Measurements from ENCODE around the gene MTOR.
A peak's percentile ranks its signal among the peaks of the same experiment; 100 is the strongest.
"Not testable (repeated sequence)": the region's sequence is repeated elsewhere in the genome, so short reads cannot be mapped to it uniquely, and the experiment has no call there.

Gene MTOR

GRCh38 chr1:11144570-11145256, 117.6 kb downstream of the MTOR start:
- DNase-seq: no peak

- DNase-seq: no peak
Observed at GRCh38 chr1:11143907-11144306, 118.4 kb downstream of the MTOR start.

DNA sequence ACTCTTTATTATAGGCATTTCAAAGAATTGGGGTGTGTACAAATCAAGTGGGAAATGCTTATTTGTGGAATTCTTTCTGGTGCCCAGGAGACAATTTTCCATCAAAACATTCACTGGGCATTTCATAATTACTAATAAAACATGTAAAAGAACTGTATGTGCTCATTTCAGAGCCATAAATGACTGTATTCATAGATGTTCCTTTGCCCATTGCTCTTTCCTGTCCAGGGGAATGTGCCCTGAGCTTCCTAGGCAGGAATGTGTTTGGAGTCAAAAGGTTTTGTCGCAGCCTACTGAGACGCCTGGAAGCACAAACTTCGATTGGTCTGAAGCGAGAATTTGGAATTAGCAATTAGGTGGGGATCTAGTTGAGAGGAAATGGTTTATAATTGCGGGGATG, 119.0 kb downstream of the MTOR start:
- DNase-seq: no peak

DNA sequence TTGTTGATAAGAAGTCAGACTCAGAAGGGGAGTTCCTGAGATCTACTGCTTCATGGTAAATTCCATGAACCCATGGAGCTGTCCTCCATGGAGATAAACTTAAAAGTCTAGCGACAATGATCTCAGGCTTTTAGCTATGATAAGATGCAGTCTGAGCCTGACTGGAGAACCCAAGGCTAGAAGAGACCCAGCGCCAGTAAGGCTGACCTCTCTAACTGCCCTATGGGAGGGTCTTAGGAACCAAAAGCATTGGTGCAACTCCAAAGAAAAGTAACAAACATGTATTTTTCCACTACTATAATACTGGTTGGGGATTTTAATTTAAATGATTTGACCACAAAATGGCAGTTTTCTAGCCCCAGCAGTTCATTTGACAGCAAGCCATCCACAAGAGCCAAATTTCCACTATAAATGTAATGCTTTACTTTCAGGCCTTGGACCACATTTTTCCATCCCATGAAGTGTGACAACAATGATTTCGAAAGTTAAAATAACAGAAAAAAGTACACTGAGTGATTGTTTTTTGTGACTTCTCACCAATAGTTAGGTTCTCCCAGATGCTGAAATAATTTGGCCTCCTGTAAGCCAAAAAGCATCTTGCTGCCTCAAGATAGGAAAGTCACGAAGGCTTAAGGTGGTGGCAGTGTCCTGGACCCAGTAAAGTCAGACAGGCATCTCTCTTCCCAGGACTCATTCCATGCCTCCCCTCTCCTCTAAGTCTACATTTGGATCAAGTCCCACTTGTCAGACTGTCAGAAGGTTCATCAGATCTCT, 119.5 kb downstream of the MTOR start:
- no peak for DNase-seq

GRCh38 chr1:11138952-11139351, 123.4 kb downstream of the MTOR start:
- DNase-seq: no peak

GRCh38 chr1:11138029-11138428, 124.3 kb downstream of the MTOR start:
- DNase-seq: no peak

GRCh38 chr1:11134898-11135266, 127.5 kb downstream of the MTOR start:
- no peak for DNase-seq

GRCh38 chr1:11134251-11134897, 128.0 kb downstream of the MTOR start:
- no peak for DNase-seq

DNA sequence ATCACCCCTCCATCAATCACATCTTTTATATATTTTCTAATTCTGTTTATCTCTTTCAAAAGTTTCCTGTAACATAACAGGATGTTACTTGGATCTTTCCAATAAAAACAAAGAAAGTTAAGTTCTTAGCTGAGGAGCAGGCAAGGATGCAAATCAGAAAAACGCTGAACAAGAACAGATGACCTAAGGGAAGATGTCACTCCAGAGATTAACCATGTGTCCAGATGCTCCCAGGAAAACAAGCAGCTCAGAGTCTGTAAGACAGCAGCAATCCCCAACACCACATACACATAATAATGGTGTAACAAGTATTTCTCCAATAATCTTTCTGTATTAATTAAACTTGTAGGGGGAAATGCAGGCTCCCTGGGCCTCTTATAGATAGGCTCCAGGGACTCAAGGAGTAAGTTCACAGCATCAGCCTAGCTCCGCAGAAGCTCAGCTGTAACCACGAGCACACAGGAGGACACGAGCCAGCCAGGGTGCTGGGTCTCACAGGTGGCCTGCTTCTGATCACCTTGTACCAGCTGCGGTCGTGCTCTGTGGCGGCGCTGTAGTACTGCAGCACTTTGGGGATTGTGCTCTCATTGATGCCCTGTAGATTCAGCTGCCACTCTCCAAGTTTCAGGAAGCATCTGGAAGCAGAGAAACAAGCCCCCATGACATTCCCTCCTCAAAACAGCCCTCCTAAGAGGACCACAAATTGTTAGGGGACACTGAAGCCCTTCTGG, 129.6 kb downstream of the MTOR start:
- no peak for DNase-seq

- DNase-seq: no peak
Observed at GRCh38 chr1:11131816-11132215, 130.5 kb downstream of the MTOR start.

GRCh38 chr1:11130406-11130805, 131.9 kb downstream of the MTOR start:
- no peak for DNase-seq

- no peak for DNase-seq
Observed at GRCh38 chr1:11129649-11130390, 132.5 kb downstream of the MTOR start.

DNA sequence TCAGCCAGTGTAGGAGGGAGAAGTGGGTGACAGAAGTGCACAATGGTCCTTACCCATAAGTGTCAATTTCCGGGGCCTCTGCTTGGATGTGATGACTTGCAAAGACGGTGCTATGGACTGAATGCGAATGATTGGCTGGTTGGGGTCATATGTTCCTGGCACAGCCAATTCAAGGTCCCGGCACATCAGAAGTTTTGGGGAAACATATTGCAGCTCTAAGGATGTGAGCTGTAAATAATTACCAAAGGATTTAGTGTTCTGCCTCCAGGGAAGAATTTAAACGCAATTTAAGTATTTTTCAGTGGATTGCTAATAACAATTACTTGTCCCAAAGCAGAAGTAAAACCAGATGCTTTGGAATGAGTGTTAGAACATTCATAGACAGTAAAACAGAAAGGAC, 135.8 kb downstream of the MTOR start:
- peak; percentile 12 for DNase-seq

DNA sequence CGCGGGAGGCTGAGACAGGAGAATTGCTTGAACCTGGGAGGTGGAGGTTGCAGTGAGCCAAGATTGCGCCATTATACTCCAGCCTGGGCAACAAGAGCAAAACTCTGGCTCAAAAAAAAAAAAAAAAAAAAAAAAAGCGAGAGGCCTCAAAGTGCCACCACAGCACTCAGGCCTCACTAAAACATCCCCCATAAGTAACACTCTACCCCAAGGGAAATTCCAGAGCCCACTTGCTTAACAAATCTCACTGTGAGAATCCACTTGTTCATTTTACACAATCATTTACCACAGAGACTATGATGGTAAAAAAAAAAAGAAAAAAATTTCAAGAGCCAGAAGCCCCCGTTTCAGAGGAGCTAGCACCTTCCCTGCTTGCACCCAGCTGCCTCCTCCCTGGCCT, 136.4 kb downstream of the MTOR start:
- DNase-seq: no peak

DNA sequence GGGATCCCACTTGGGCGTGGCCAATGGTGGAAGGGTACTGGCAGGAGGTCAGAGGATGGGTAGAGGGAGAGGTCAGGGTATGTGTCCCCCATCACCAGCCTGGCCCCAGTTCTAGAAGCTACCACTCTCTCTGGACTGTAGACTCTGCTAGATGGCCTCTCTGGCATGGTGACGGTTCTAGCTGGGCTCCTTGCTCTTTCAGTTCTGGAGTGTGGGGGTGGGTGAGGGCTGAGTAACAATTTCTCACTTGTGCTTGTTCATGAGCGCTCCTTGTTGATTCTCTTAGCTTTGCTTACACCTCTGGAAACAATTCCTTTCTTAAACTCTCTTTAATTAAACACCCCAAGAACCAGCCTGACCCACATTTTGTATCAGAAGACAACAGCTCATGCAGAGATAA, 137.4 kb downstream of the MTOR start:
- no peak for DNase-seq

- no peak for DNase-seq
Observed at GRCh38 chr1:11116318-11116717, 146.0 kb downstream of the MTOR start.

DNA sequence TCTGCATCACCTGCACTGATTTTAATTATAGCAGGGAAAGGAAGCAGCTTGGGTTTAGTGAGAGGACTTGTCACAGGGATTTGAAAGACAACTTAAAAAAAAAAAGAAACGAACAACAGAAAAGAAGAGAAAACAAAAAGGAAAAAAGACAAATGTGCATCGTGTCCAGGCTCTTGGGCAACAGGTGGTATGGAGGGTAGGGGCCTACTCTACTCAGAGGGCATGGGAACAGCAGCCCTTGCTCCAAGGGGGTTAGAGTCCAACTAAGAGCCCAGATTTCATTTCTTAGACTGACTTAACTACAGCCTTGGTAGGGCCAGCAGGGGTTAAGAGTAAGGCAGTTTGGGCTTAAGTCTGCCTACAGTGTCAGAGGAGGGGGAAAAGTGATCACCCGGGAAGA, 147.4 kb downstream of the MTOR start:
- DNase-seq: no peak

DNA sequence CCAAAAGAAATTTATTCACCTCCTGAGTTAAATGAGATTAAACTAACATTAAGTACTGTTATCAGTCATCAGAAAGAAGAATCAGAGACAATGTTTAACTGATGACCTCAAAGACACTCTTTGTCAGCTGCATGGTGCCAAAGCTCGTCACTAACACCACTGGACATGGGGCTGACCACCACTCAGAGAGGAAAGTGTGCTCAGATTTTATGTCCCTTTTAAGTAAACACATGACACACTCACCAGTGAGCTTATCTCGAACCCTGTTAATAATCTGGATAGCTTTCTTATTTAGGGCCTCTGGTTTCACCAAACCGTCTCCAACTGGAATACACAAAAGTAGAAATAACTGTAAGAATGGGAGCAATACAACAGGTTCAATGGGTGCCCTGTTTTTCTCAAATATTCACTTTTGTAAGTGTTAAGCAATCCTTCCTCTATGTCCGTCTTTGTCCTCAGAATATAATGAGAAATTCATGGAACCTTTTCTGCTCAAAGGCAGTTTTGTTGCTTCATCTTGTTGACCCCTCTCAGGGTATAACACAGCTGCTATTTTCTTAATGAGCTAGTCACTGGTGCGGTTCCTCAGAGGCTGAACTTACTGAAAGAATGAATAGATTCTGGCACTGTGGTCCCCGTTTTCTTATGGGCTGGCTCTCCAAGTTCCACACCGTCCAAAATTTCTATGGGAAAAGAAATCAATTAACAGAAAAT, 153.1 kb downstream of the MTOR start:
- no peak for DNase-seq

DNA sequence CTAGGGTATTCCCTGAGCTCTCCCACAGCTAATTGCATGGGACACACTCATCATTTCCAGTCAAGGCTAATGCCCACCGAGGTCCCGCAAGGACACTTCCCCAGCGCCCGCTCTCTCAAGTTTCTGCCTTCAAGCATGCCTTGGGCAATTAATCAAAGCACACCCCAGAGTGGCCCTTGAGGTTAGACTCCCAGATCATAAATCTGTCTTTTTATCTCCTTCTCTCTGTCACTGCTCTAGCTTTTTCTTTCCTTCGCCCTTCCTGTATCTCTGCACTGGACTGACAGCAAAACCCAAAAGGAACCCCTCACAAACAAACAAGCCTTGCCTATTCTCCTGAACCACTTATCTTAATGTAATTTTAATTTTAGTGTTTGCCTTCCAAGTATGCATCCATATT, 154.8 kb downstream of the MTOR start:
- DNase-seq: no peak

- DNase-seq: no peak
Observed at GRCh38 chr1:11105586-11105985, 156.8 kb downstream of the MTOR start.

GRCh38 chr1:11101347-11101746, 161.0 kb downstream of the MTOR start:
- DNase-seq: no peak

GRCh38 chr1:11100806-11101205, 161.5 kb downstream of the MTOR start:
- not testable (repeated sequence) for DNase-seq

All from eye (tissue), 1 donor.